ENCODE measurements around the gene ACVR1B.

- TF ChIP-seq, protein P1, sequence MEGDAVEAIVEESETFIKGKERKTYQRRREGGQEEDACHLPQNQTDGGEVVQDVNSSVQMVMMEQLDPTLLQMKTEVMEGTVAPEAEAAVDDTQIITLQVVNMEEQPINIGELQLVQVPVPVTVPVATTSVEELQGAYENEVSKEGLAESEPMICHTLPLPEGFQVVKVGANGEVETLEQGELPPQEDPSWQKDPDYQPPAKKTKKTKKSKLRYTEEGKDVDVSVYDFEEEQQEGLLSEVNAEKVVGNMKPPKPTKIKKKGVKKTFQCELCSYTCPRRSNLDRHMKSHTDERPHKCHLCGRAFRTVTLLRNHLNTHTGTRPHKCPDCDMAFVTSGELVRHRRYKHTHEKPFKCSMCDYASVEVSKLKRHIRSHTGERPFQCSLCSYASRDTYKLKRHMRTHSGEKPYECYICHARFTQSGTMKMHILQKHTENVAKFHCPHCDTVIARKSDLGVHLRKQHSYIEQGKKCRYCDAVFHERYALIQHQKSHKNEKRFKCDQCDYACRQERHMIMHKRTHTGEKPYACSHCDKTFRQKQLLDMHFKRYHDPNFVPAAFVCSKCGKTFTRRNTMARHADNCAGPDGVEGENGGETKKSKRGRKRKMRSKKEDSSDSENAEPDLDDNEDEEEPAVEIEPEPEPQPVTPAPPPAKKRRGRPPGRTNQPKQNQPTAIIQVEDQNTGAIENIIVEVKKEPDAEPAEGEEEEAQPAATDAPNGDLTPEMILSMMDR (IDR thresholded peaks at IDR 0.05; ENCODE audit: insufficient read depth, low read depth, low read length), result no peak
- no peak for TF ChIP-seq EZH2 (IDR thresholded peaks at IDR 0.05; ENCODE audit: insufficient read depth, low read length)
Observed at GRCh38 chr12:51910691-51911090, 40.8 kb upstream of the ACVR1B start.

Measured in astrocyte (in vitro differentiated cells and primary cell).